GM21360 (cell line): Measurements from ENCODE around the gene BEND4.
A peak's percentile ranks its signal among the peaks of the same experiment; 100 is the strongest.

Experiments used
- ATAC-seq: cut with Tn5 transposase; IDR thresholded peaks from one replicate; pipeline ENCODE4 v1.9.1; 2021; ENCODE audit warnings: mild to moderate bottlenecking, moderate library complexity; ENCODE audit not compliant: unreplicated experiment

BEND4 gene

DNA sequence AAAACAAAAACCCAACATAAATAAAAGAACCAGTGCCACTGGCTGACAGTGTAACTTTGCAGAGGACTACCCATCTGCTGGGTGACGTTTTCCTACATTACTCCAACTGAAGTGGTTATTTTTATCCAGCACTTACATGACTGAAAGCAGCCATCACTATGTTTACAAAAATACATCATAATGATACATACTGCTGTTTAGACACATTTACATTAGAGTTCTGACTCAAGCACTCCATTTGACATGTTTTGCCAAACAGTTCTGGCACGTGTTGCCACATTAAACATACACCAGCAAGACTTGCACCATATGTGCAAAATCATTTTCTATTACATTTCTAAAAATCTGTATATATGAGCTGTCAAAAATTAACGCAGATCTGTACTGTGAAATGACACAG lies 39.6 kb downstream of the BEND4 start:
- ATAC-seq: no peak

DNA sequence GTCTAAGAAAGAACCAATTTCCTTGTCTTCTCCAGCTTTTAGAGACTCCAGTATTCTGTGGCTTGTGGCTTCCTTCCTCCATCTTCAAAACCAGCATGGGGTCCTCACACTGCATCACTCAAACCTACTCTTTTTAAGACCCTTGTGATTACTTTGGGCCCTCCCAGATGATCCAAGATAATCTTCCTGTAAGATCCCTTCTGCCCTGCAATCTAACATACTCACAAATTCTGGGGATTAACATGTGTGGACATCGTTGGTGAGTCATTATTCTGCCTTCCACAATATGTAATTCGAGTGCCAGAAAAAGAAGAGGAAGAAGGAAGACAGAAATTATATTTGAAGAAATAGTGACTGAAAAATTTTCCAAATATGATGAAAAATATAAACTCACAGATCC lies 47.9 kb downstream of the BEND4 start:
- ATAC-seq: no peak

- ATAC-seq: no peak
These were observed 50.9 kb downstream of the BEND4 start for GRCh38 chr4:42101446-42101975.

GRCh38 chr4:42088386-42088785 lies 64.1 kb downstream of the BEND4 start:
- ATAC-seq: no peak

DNA sequence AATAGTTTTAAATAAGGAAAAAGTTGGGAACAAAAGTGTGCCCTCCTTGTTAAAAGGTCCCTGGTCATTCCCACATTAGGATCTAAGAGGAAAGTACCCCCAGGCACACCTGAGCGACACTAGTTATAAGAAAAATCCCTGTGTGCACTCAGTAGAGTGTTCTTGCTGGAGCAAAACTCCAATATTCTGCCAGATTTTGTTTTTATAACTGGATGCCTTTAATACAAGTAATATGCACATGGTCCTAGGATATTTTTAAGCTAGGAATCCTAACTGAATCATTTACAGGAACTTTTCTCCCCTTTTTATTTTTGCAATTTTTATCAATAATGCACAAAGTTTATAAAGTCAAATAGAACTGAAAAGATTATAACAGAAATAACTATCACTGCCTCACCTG lies 68.6 kb downstream of the BEND4 start:
- no peak for ATAC-seq

DNA sequence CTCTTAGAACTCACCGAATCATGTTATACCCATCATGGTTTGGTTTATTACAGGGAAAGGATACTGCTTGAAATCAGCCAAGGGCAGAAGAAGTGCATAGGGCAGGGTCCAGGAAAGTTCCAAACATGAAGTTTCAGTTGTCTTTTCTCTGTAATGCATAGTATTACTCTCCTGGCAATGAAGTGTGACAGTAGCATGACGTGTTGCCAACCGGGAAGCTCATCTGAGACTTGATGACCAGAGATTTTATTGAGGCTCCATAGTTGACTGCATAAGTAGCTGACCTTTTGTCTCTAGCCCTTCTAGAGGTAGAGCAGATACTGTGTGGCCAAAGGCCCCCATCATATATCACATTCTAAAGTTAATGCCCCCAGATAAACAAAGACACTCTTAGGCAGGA lies 72.1 kb downstream of the BEND4 start:
- ATAC-seq: no peak

DNA sequence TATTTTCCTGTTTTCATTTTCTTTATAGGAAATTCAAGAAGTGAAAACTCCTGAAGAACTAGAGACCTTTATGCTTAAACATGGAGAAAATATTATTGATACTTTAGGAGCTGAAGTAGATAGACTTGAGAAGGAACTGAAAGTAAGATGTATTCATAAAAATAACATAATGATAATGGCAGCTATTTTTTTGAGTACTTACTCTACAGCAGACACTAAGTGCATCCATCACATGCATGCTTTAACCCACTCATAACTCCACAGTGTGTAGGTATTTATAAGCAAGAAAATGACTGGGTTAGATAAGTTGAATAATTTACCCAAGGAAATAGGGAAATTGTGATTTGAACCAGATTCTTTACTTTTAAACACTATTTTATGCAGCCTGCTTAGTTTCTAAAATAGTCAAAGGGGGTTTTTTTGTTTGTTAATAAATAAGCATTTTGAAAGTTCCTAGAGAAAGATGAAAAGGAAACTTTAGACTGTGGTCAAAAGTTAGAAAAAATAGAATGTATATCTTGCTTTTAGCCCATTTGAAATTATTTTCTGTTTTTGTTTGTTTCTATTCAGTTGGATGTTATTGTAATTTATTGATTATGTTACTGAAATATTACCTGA lies 74.2 kb downstream of the BEND4 start:
- peak; percentile 86 for ATAC-seq

DNA sequence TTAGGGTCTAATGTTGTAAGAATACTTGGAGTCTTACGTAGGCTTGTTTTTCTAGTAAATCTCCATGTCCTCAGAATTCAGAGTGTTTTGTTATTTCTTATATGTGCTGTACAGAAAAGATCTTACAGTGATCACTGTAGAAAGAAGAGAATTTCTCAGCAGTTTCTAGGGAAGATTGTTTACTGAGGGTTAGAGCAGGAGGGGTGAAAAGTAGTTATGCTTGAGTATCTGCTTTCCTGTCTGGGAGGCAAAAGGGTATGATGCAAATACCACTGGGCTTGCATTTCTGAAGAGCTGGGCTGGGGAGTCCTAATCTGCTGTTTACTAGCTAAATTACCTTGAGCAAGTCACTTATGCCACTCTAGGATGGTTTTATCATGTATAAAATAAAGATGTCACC lies 78.2 kb downstream of the BEND4 start:
- ATAC-seq: no peak

- ATAC-seq: no peak
These were observed 82.0 kb downstream of the BEND4 start for GRCh38 chr4:42070463-42070862.

GRCh38 chr4:42067264-42067663 lies 85.2 kb downstream of the BEND4 start:
- no peak for ATAC-seq

- no peak for ATAC-seq
These were observed 86.1 kb downstream of the BEND4 start for GRCh38 chr4:42066402-42066801.
